Osteocyte (in vitro differentiated cells): ENCODE results near the gene TMEM178B. TPM values are rescaled to one million over a fixed set of nuclear protein-coding genes. Genes with fewer than 3 reads are reported as not detected.

Experiments used
- DNase-seq: peaks from one replicate; pipeline ENCODE4 v3.0.0; 2021; ENCODE audit warnings: mixed read lengths; ENCODE audit not compliant: unreplicated experiment; ENCODE audit errors: extremely low spot score
- H3K27ac Mint-ChIP-seq: one replicate; pipeline ENCODE4 v1.8.0; 2021; ENCODE audit warnings: mild to moderate bottlenecking, mixed read lengths; ENCODE audit not compliant: unreplicated experiment
- H3K27me3 Mint-ChIP-seq: one replicate; pipeline ENCODE4 v1.8.0; 2021; ENCODE audit warnings: mixed read lengths; ENCODE audit not compliant: unreplicated experiment
- H3K36me3 Mint-ChIP-seq: one replicate; pipeline ENCODE4 v1.8.0; 2021; ENCODE audit warnings: mixed read lengths; ENCODE audit not compliant: unreplicated experiment
- H3K4me1 Mint-ChIP-seq: one replicate; pipeline ENCODE4 v1.8.0; 2021; ENCODE audit warnings: mixed read lengths; ENCODE audit not compliant: unreplicated experiment
- H3K4me3 Mint-ChIP-seq: one replicate; pipeline ENCODE4 v1.8.0; 2021; ENCODE audit warnings: mild to moderate bottlenecking, moderate library complexity, mixed read lengths; ENCODE audit not compliant: unreplicated experiment
- H3K9me3 Mint-ChIP-seq: one replicate; pipeline ENCODE4 v1.8.0; 2021; ENCODE audit warnings: mixed read lengths; ENCODE audit not compliant: unreplicated experiment
- total RNA-seq: library from RNA; stranded (reverse); gene quantifications from 2 replicates; pipeline ENCODE4 v1.2.1, GENCODE V29; 2021
- TF ChIP-seq, protein P1 (sequence below): fragments of 200-600 bp; sonication (generic); IDR thresholded peaks from 2 replicates; pipeline ENCODE4 v1.5.0; 2021; ENCODE audit warnings: antibody characterized with exemption, mild to moderate bottlenecking, moderate library complexity

TMEM178B gene
- total RNA-seq, 1 donor from 2014 or later, result 0.70 TPM

DNA sequence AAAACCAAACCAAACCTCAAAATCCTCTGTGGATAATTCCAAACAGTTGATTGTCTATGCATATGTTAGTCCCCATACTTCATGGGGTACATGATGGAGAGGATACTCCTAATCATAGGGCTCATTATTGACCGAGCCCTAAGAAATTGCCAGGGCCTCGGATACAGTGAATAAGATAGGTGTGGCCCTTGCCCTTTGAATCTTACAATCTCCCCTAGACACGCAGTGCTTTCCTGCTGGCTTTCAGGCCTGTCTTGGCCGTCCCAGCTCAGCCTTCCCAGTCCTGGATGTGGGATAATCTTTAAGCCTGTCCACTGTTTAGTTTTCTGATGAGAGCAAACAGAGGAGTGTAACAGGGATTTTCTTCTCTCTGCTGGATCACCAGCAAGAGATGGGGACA lies 161.8 kb downstream of the TMEM178B start:
- peak; percentile 17 for DNase-seq
- Mint-ChIP-seq H3K27ac (no peak overlapping the region), H3K27me3 (peaks cover 7% of the 10 kb centered on the region), H3K36me3 (no peaks in the 10 kb centered on the region), H3K9me3 (no peaks in the 10 kb centered on the region), H3K4me3 (no peak overlapping the region), H3K4me1 (peaks cover 3% of the 10 kb centered on the region)
- TF ChIP-seq, protein P1, sequence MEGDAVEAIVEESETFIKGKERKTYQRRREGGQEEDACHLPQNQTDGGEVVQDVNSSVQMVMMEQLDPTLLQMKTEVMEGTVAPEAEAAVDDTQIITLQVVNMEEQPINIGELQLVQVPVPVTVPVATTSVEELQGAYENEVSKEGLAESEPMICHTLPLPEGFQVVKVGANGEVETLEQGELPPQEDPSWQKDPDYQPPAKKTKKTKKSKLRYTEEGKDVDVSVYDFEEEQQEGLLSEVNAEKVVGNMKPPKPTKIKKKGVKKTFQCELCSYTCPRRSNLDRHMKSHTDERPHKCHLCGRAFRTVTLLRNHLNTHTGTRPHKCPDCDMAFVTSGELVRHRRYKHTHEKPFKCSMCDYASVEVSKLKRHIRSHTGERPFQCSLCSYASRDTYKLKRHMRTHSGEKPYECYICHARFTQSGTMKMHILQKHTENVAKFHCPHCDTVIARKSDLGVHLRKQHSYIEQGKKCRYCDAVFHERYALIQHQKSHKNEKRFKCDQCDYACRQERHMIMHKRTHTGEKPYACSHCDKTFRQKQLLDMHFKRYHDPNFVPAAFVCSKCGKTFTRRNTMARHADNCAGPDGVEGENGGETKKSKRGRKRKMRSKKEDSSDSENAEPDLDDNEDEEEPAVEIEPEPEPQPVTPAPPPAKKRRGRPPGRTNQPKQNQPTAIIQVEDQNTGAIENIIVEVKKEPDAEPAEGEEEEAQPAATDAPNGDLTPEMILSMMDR, result no peak

DNA sequence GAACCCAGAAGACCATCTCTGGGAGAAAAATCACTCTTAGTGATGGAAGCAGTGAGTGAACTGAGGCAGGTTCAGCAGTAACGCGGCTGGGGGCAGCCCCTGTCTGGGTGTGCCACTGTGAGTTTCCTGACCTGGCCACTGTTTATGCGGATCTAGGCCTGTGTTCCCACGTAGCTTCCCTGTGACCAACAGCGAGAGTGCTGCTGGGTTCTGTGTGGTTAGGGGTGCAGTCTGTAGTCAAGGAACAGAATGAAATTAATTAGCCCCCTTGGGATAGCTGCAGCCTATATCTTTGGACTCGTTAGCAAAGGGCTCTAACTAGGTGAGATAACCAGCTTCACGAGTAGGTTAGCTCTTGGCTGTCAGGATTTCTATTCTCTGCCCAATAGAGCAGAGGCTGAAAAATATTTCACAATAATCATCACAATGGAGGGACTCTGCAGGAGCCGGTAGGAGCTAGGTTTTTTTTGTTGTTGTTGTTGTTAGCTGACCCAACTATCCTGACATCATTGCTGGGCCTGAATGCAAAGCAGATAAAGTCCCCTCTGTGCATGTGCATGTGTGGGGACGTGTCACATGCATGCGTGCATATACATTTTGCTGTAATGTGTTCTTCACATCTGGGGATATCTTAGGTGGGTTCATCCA lies 164.9 kb downstream of the TMEM178B start:
- Mint-ChIP-seq H3K27me3 (peaks cover 7% of the 10 kb centered on the region), H3K36me3 (no peaks in the 10 kb centered on the region), H3K27ac (no peak overlapping the region), H3K4me1 (no peaks in the 10 kb centered on the region), H3K9me3 (no peaks in the 10 kb centered on the region), H3K4me3 (no peak overlapping the region)
- DNase-seq, result peak; percentile 64
- TF ChIP-seq, protein P1, result no peak

DNA sequence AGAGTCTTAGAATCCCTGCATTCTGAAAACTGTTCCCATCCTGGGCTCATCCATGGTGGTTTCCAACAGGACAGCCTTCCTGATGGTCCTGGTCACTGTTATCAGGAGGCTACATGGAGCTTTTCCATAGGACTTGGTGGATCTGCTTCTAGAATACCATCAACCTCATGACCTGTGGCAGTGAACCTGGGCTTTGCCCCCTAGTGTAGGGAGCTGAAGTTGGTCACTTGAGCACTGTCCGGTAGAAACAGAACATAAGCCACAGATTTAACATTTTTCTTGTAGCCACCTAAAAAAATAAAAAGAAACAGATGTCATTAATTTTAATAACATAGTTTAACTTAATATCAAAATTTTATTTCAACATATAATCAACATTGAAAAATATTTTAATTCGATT lies 165.8 kb downstream of the TMEM178B start:
- H3K36me3 Mint-ChIP-seq, result no peaks in the 10 kb centered on the region
- no peak for DNase-seq
- no peak overlapping the region for H3K4me3 Mint-ChIP-seq
- TF ChIP-seq, protein P1, result no peak
- no peak overlapping the region for H3K27ac Mint-ChIP-seq
- no peaks in the 10 kb centered on the region for H3K9me3 Mint-ChIP-seq
- peaks cover 5% of the 10 kb centered on the region for H3K27me3 Mint-ChIP-seq
- no peaks in the 10 kb centered on the region for H3K4me1 Mint-ChIP-seq

DNA sequence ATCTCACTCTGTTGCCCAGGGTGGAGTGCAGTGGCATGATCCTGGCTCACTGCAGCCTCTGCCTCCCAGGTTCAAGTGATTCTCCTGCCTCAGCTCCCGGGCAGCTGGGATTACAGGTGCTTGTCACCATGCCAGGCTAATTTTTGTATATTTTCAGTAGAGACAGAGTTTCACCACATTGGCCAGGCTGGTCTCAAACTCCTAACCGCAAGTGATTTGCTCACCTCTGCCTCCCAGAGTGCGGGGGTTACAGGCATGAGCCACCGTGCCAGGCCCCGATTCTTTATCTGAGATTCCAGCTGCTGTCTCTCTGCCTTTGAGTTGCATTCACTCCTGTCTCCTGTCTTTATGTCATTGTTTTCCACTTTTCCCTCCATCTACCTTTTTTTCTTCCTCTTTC lies 168.7 kb downstream of the TMEM178B start:
- no peaks in the 10 kb centered on the region for H3K36me3 Mint-ChIP-seq
- H3K27ac Mint-ChIP-seq, result no peak overlapping the region
- no peak for DNase-seq
- no peaks in the 10 kb centered on the region for H3K4me1 Mint-ChIP-seq
- no peak overlapping the region for H3K4me3 Mint-ChIP-seq
- H3K9me3 Mint-ChIP-seq, result no peaks in the 10 kb centered on the region
- TF ChIP-seq, protein P1, result no peak
- peaks cover 5% of the 10 kb centered on the region for H3K27me3 Mint-ChIP-seq

DNA sequence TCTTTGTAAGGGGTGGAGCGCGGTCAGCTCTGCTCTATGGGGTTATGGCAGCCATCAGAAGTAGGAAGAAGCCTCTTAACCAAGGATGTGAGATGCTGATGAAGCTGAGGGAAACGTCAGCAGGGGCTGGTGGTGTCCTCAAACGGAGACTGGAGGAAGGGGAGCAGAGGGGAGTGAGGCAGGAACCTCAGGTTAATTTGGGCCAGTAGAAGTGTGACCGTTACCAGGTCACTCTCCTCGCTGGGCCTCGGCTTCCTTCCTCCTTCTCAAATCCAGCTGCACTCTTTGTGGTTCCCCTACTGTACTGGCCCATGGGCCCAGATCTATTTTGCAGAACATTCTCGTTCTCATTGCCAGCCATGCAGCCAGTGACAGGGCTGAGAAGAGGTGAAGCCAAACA lies 169.5 kb downstream of the TMEM178B start:
- Mint-ChIP-seq H3K4me1 (no peaks in the 10 kb centered on the region), H3K27ac (no peak overlapping the region), H3K36me3 (no peaks in the 10 kb centered on the region), H3K27me3 (peaks cover 5% of the 10 kb centered on the region), H3K4me3 (no peak overlapping the region), H3K9me3 (no peaks in the 10 kb centered on the region)
- TF ChIP-seq, protein P1, result no peak
- peak; percentile 69 for DNase-seq
